K562 (cell line): ENCODE data around the gene CCNT2. TPM values are rescaled to one million over a fixed set of nuclear protein-coding genes. Genes with fewer than 3 reads are reported as not detected.
A peak's percentile ranks its signal among the peaks of the same experiment; 100 is the strongest.

Experiments used
- CHD2 ChIP-seq: IDR thresholded peaks from 2 replicates; pipeline ENCODE4 v1.6.1; 2011; ENCODE audit warnings: low read depth, low read length
- E2F3 ChIP-seq: fragments of 250-450 bp; sonication (Bioruptor Pico); IDR thresholded peaks from 2 replicates; pipeline ENCODE4 v1.4.0; 2020; ENCODE audit warnings: mild to moderate bottlenecking
- KLF16 ChIP-seq: IDR thresholded peaks from 2 replicates; pipeline ENCODE4 v1.6.1; 2016; ENCODE audit warnings: antibody characterized with exemption
- LARP7 ChIP-seq: fragments of 450-650 bp; IDR thresholded peaks from 2 replicates; pipeline ENCODE4 v1.6.1; 2016
- MTA2 ChIP-seq: fragments of 450-650 bp; IDR thresholded peaks from 2 replicates; pipeline ENCODE4 v1.6.1; 2016; ENCODE audit warnings: low read depth
- NFE2L1 ChIP-seq: fragments of 450-650 bp; IDR thresholded peaks from 2 replicates; pipeline ENCODE4 v1.6.1; 2016; ENCODE audit warnings: missing genetic modification characterization, low read depth, mild to moderate bottlenecking, missing compliant biosample characterization, moderate library complexity, borderline replicate concordance
- RREB1 ChIP-seq: fragments of 250-450 bp; sonication (Bioruptor Pico); IDR thresholded peaks from 2 replicates; pipeline ENCODE4 v1.4.0; 2020
- TCF15 ChIP-seq: fragments of 250-450 bp; sonication (Bioruptor Pico); IDR thresholded peaks from 2 replicates; pipeline ENCODE4 v1.8.0; 2022; ENCODE audit warnings: moderate library complexity, mild to moderate bottlenecking, inconsistent platforms
- XRCC4 ChIP-seq: IDR thresholded peaks from one replicate; pipeline ENCODE4 v1.6.1; 2011; ENCODE audit not compliant: insufficient read depth, insufficient read length; ENCODE audit errors: extremely low read depth
- ZNF197 ChIP-seq: fragments of 200-800 bp; sonication (Bioruptor generic); IDR thresholded peaks from 2 replicates; pipeline ENCODE4 v1.6.1; 2016; ENCODE audit warnings: low read depth, missing genetic modification characterization, missing compliant biosample characterization
- polyA plus RNA-seq, 8 experiments: library from polyadenylated mRNA; depleted of rRNA in 4 of 8; stranded (reverse) in 5 of 8; unstranded in 3 of 8; fragments of >200 nt; fragmentation: Nextera tagmentation in 2 of 8; fragmentation: Illumina TruSeq in 1 of 8; extraction: Ambion mirVana in 2 of 8; extraction: Trizol in 1 of 8; gene quantifications; 2 replicates each; pipeline versions ENCODE4 v1.2.1 to v1.2.3, GENCODE V29; 2011 to 2014; ENCODE audit warnings: inconsistent platforms in 1 of 8, missing spikeins in 1 of 8
- total RNA-seq, 7 experiments: library from RNA; depleted of rRNA in 6 of 7; stranded (reverse); fragments of >200 nt in 6 of 7; fragmentation: Illumina TruSeq in 2 of 7; extraction: Trizol in 2 of 7; gene quantifications; 2 replicates each; pipeline versions ENCODE4 v1.2.1 to v1.2.3, GENCODE V29; 2011 to 2021; ENCODE audit warnings: low replicate concordance in 1 of 7
- TF ChIP-seq, protein P1 (sequence below): fragments of 250-450 bp; sonication (Bioruptor Pico); IDR thresholded peaks from 2 replicates; pipeline ENCODE4 v1.5.0; 2020; ENCODE audit warnings: mild to moderate bottlenecking, borderline replicate concordance

Gene CCNT2
- total and polyA plus RNA-seq, 9 of the 15 experiments (the other 6 are each of a cell fraction or from before 2014, with no cell fraction given): 12.6 to 30.0 (median 22.7) TPM

- TF ChIP-seq TCF15 (CRISPR knock-in tag): no peak
- no peak for TF ChIP-seq LARP7
- peak; percentile 27; the same call in 1 of the 2 replicates for TF ChIP-seq ZNF197 (CRISPR knock-in tag)
- no peak for TF ChIP-seq CHD2
- no peak for TF ChIP-seq MTA2
- TF ChIP-seq E2F3 (CRISPR knock-in tag): no peak
- TF ChIP-seq NFE2L1 (tag): no peak
- TF ChIP-seq XRCC4: no peak
- no peak for TF ChIP-seq KLF16
- TF ChIP-seq, protein P1, sequence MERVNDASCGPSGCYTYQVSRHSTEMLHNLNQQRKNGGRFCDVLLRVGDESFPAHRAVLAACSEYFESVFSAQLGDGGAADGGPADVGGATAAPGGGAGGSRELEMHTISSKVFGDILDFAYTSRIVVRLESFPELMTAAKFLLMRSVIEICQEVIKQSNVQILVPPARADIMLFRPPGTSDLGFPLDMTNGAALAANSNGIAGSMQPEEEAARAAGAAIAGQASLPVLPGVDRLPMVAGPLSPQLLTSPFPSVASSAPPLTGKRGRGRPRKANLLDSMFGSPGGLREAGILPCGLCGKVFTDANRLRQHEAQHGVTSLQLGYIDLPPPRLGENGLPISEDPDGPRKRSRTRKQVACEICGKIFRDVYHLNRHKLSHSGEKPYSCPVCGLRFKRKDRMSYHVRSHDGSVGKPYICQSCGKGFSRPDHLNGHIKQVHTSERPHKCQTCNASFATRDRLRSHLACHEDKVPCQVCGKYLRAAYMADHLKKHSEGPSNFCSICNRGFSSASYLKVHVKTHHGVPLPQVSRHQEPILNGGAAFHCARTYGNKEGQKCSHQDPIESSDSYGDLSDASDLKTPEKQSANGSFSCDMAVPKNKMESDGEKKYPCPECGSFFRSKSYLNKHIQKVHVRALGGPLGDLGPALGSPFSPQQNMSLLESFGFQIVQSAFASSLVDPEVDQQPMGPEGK (CRISPR knock-in tag): no peak
- TF ChIP-seq RREB1 (CRISPR knock-in tag): no peak
These were observed 1.2 kb upstream of the CCNT2 start (continued) for GRCh38 chr2:134917360-134917865.
